GM18519 (cell line): ENCODE measurements around the gene CFAP46.

Source experiments
- ATAC-seq: cut with Tn5 transposase; IDR thresholded peaks from one replicate; pipeline ENCODE4 v1.9.1; 2021; ENCODE audit warnings: mild to moderate bottlenecking, moderate library complexity; ENCODE audit not compliant: unreplicated experiment, low FRiP score

Gene CFAP46

DNA sequence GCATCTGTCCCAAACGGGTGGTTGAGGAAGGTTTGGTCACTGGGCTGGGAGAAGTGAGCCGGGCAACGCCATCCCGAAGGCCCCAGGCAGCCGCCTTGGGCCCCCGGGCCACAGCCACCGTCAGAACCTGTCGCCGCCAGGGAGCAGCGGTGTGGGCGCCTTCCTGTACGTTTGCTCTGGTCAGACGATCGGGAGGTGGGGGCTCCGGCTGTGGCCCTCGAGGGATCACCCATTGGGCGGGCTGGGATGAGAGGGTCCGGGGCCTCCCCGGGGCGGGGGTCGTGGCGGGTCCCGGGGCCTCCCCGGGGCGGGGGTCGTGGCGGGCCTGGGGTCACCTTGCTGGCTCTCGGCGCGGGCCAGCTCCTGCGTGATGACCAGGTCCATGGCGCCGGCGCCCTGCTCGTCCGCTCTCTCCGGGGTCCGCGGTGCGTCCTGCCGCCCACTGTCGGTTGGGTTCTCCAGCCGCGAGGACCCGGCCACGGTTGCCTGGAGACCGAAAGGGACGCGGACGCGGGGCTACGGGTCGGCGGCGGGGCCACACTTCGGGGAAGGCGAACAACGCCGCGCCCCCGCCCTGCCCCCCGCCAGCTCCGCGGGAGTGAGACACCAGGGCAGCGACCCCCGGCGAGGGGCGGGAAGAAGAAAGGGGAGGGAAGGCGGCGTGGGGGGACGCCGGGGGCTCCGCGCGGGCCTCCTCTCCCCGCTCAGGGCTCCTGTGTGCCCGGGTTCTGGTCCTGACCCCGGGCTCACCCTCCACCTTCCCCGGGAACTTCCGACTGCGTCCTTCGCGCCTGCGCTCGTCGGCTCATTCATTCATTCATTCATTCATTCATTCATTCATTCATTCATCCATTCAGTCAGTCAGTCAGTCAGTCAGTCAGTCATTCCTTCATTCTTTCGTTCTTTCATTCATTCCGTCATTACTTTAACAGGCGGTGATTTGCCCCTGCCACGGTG, at the start of gene CFAP46:
TSS of gene CFAP46 (minus strand) at position 470 of the 957 bp plus-strand sequence. CDS start at position 384, 86 bp downstream.
- no peak for ATAC-seq

DNA sequence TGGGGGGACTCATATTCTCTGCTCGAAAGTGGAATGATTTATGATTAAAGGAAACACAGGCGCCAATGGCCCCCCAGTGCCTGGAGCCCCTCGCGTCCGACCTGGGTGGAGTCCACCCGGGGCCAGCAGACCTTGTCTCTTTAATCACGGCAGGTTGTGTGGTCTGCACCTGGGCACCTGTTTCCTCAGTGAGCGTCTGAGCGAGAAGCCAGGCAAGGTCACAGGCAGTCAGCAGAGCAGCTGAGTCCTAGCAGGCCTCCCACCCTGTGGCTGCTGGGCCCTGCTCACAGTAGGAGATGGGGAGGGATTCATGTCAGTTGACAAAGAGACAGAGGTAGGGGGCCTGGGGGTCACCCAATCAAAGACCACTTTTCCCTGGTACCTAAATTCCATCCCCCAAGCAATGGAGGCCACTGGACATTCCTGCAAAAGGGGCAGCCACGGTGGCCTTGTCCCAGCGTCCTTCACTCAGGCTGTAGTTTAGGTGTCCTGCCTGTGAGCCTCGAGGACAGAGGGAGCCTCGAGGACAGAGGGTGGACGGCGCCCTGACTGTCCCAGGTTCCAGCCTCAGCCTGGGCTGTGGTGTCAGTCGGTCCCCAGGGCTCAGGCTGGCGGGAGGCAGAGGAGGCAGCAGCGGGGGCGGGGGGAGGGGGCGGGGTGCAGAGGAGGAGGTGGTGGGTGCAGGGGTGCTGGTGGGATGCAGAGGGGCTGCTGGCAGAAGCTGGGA, 49.5 kb upstream of the CFAP46 start:
- ATAC-seq = no peak

DNA sequence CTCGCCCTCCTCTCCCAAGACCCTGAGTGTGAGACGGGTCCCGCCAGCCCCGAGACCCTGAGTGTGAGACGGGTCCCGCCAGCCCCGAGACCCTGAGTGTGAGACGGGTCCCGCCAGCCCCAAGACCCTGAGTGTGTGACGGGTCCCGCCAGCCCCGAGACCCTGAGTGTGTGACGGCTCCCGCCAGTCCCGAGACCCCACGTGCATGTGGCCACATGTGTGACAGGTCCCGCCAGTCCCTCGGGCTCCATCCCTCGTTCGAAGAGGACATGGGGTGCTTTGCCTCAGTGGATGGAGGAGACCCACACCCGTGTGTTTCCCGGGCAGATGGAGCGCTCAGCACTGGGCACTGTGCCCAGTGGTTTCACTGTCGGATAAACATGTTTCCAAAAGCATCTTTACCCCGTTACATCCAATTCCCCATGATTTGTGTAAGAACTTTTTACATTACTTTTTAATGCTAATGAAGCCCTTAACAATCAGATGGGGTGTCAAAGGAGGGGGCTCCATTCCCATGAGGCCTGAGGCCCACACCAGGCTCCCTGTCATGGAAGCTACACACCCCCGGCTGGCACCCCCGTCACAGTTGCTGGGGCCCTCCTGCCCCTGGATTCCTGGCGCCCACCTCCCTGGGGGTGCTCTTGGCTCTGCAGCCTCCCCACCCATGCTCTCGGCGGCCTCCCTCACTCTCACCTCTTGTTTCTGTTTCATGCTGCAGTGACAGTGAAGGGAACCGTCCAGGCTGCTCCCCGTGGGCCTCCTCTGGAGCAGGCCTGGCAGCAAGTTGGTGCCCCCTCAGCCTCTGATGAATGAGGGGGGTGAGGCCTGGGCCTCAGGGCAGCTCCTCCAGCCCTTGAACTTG, 48.5 kb upstream of the CFAP46 start:
- ATAC-seq = no peak

DNA sequence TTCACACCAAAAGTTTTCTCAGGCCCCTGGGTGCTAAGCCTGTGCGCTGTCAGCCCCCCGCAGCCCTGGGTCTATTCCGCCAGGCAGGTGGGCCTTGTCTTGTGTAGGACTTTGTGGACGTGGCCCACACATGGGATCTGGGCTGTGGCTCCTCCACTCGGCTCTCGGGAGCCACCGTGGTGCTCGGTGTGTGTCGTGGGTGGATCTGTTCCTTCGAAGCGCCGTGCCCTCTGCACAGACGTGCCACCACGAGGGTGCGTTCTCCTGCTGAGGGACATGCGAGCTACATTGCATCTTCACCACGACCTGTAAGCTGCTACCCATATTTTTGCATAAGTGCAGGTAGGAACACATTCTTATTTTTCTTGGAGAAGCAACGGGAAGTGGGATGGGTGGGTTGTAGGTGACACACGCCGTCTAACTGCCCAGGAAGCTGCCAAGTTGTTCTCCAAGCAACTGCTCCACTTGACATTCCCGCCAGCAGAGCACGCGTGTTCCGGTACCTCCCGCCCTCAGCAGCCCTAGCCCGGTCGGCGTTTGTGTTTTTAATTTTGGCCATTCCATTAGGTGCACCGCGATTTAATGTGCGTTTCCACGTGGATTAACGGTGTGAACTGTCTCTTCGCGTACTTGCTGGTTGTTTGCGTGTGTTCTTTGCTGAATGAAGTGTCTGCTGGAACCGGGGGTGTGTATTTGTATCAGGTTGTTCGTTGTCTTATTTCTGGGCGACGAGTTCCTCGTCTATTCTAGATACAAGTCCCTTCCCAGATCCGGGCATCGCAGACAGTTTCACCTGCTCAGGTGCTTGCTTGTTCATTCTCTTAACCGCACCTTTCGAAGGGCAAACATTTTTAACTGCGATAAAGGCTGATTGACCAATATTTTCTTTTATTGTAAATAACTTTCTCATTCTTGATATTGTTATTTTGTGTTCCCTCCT, 47.4 kb upstream of the CFAP46 start:
- no peak for ATAC-seq

DNA sequence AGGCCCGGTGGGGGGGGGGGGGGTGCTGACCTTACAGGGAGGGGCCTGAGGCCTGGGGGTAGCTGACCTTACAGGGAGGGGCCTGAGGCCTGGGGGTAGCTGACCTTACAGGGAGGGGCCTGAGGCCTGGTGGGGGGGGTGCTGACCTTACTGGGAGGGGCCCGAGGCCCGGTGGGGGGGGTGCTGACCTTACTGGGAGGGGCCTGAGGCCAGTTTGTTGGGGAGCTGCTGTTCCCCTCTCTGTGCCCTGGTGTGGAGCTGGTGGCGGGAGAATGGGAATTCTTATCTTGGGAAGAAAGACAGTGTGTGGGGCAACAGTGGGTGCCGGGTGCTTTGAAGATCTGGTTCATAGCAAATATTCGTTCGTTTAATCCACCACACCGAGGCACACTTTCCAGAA, 46.6 kb upstream of the CFAP46 start:
- no peak for ATAC-seq

DNA sequence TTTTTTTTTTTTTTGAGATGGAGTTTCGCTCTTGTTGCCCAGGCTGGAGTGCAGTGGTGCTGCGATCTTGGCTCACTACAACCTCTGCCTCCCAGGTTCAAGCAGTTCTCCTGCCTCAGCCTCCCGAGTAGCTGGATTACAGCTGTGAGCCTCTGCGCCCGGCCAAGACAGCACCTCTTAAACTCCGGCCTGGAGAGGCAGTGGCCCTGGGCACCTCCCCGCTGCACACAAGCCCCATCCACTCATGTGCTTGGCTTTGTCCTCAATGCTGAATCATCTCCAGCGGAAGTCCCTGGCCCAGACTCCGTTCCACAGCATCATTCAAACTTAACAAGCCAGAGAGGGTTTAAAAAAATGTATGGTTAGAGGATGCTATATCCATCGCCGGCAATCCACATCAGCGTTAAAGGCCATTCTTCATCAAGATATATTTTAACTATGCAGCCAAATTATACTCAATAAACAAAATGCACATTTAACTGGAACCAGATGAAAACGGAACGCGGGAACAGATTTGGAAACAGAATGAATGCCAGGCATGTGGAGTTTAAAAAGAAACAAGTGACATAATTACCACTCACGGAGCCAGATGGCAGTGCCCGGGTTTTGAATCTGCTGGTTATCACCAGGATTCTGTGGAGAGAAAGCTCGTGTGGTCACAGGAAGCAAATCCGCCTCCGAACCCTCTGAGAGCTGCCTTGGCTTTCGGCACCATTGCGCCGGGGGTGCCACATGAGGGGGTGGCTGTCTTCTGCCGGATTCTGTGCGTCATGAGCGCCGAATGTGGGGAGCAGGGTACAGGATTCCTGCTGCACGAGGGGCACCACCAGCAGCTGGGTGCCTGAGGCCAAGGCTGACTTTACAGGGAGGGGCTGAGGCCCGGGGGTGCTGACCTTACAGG, 45.6 kb upstream of the CFAP46 start:
- no peak for ATAC-seq

DNA sequence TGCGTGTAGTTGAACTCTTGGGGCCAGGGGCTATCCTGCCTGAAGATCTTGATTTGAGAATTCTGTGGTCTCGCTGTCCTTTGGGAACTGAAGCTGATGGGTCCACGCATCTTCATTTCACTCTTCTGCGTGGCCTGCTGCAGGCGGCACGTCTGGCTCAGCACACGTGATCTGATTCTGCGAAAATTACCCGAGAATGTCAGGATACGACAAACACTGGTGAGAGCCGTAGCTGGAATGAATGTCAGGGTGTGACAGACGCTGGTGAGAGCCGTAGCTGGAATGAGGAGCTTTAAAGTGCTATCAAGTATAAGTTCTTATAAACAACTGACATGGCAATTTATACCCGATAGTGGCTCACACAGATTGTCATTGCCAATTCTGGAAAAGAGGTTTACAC, 44.6 kb upstream of the CFAP46 start:
- ATAC-seq = no peak

DNA sequence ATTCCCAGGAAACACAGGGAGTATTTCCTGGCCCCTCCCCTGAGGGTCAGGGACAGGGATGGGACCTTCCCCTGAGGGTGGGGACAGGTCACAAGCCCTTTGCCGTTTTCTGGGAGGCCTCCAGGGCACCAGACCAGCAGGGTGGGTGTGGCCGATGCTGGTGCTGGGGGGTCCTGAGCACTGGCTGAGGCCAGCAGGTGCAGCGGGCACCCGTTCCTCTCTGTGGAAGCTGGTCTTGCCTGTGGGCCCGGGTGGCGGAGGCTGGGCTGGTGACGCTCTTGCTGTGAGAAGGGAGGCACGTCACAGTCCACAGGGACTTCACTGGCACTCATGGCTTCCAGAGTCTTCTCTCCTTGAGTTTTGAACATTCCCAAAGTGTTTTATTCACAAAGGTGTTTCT, 44.2 kb upstream of the CFAP46 start:
- ATAC-seq = no peak

DNA sequence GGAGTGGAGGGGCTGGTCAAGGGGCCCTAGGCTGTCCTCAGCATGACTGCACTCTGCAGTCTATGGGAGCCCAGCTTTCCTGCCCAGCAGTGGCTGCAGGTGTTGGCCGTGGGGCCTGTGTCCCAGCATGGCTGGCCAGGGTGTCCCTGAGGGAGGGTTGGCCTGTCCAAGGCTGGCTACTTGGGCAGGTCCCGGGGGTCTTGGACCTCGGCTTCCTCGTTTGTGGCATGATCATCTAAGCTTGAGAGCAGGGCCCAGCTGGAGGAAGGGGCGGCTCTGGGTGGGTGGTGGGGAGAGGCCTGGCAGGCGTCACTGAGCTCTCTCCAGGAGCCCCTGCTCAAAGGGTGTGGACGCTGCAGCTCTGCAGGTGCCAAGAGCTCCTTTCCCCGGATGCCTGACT, 43.7 kb upstream of the CFAP46 start:
- ATAC-seq = no peak

DNA sequence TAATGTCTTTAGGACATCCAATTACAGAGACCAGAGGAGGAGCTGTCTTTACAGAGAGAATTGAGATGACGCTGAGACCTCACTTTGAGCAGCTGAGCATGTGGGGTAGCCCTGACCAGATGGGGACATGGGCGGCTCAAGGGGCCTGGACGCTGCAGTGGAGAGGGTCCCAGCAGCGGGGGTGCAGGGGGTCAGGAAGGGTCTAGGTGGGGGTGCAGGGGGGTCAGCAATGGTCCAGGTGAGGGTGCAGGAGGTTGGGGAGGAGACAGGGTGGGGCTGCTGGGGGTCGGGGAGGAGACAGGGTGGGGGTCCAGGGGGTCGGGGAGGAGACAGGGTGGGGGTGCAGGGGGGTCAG, 43.2 kb upstream of the CFAP46 start:
- ATAC-seq = no peak

DNA sequence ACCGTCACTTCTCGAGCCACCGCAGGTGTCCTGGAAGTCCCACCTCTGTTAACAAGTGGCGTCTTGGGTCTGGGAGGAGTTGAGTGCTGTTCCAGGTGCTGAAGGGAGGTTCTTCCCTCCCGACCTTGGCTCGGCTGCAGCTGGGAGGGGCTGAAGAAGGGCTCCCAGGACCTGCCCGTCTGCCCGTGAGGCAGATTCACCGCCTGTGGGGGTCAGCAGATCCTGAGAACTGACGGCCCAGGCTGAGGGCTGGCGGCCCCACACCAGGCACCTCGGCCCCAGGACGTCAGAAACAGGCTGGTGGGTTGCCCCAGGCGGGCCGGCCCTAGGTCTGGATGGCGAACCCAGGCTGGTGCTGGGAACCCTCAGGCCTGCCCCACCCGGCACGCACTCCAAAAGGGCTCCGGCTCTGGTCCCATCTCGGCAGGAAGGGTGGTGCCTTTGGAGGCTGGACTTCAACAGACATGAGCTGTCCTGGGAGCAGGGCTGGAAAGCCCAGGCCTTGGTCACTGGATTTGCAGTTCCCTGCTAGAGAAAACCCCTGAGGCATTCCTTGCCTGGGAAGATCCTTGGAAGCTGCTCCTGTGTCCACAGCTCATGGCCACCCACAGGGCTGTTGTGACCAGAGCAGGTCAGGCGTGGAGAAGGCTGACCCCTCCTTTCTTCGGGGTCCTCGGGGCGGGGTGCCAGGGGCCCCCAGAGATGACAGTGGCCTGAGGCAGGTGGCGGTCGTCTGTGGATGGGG, 42.6 kb upstream of the CFAP46 start:
- ATAC-seq = no peak

DNA sequence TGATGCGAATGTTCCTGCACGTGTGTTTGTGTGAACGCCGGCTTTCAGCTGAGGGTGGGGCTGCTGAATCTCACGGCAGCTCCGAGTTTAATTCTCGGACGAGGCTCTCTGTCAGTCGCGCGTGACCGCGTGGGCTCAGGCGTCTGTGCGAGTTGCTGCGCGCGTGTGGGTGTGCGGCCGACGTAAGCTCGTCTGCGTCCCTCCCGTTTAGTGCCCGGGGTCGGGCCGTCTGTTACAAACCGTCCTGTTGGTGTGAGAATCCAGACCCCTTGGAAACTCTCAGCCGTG, 41.6 kb upstream of the CFAP46 start:
- no peak for ATAC-seq

DNA sequence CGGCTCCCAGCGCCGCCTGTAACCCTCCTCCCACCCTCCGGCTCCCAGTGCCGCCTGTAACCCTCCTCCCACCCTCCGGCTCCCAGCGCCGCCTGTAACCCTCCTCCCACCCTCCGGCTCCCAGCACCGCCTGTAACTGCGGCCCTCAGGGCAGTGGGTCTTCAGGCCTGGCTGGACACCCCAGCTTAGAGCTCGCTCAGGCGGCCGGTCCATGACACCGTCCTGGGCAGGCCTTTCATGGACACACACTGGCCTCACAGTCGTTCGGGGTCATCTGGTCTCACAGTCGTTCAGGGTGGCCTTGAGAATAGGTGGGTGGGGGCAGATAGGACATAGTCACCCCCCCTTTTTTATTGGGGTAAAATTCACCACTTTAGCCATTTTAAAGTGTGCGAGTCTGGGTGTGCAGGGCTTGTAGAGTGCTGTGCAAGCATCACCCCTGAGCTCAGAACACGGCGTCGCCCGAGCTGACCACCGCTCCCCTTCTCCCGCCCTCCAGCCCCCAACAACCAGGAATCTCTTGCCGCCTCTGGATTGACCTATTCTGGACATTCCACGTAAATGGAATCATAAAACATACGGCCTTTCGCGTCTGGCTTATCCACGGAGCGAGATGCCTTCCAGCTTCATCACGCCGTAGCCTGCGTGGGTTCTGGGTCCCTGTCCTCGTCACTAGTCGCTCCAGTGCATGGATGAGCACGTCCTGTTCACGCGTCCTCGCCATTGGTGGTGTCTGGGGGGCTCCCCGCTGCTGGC, 41.1 kb upstream of the CFAP46 start:
- no peak for ATAC-seq

DNA sequence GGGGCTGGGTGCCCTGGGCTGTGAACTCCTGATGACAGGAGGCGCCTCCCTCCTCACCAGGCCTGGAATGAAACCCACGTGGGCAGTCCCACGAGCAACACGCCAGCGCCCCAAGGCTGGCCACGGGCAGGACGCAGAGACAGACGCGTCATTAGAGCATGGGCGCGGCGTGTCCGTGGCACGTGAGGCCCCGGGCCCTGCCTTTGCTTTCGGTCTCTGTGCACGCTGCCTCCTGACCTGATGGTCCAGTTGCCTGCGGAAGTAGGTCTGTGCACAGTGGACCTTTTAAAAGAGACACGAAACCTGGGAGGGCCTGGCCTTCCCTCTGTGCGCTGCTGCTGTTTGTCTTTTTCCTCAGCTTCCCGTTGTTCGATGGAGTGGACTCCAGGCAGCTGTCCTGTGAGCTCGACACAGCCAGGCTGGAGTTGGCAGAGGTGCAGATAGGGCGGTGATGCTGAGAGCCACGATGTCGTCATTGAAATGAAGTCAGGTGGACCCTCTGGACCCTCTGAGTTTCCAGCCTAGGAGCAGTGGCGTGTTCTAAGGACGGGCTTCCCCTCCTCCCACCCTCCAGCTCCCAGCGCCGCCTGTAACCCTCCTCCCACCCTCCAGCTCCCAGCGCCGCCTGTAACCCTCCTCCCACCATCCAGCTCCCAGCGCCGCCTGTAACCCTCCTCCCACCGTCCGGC, 40.1 kb upstream of the CFAP46 start:
- no peak for ATAC-seq

DNA sequence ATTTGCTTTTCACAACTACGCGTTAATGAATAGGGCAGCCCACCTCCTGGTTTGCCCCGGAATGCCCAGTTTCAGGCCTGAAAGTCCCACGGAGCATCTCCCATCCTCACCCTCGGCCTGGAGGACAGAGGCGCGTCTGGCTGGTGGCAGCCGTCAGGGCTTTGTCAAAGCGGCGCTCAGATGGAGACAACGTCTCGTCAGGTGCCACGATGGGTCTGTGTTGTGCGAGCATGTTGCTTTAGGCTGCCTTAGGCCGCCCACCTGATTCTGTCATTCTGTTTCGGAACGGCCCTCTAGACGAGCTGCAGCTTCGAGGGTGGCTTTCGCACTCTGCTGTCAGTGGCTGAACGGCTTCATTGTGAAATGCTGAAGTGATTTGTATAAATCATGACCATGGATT, 39.4 kb upstream of the CFAP46 start:
- ATAC-seq = no peak

DNA sequence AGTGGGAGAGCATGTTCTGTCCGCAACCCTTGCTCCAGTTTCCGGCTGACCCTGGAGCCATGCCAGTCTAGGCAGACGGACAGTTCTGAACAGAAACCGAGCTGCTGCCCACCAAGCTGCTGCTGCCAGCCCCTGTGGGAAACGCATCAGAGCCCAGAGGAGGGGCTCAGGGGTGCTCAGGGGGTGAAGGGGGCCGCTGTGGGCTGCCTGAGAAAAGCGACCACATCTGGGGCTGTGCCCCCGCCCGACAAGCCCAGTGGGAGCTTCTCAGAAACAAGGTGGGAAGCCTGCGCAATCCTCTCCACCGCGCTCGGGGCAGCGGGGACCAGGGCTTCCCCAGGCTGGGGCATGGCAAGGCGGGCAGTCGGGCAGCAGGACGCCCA, 38.8 kb upstream of the CFAP46 start:
- ATAC-seq = no peak
